Epithelial cell of esophagus (primary cell): Measurements from ENCODE around the gene EPYC.

Experiments
- DNase-seq: peaks from one replicate; pipeline ENCODE4 v3.0.0; 2010; ENCODE audit warnings: low read depth
- H3K4me3 ChIP-seq: 2 replicates; pipeline ENCODE4 v1.5.1; 2011; ENCODE audit warnings: mild to moderate bottlenecking, low read length, control low read depth
- TF ChIP-seq, protein P1 (sequence below): IDR thresholded peaks from 2 replicates; pipeline ENCODE4 v1.5.1; 2011; ENCODE audit warnings: low read depth, mild to moderate bottlenecking, low read length, control low read depth, inconsistent platforms; ENCODE audit not compliant: insufficient read depth; ENCODE audit errors: missing control alignments

The EPYC gene

DNA sequence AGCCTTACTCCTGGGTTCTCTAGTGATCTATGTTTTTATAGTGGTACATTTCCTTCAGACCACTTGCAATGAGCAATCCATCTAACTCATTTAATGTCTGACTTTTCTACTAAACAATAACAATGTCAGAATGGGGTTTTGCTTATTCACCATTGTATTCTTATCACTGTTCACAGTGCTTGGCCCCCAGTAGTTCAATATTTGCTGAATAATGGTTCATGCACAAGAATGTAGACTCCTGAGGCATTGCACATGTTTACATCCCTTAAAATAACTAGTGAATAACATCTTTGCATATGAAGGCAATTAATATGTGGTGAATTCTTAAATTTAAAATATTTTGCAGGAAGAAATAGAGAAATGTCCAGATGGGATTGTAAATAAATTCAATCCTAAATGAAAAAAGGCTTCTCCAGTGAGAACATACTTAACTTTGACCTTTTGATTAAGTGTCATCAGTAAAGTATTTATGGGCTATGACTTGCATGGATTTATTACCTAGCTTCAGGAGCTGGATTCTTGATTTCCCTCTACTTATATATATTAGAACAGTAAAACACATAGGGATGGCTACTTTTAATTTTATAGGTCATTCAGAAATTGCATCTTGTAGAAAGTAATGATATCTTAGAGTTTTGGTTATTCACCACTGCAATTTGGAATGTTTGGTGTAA is 53.2 kb downstream of the EPYC start:
- no peak for DNase-seq
- TF ChIP-seq, protein P1, sequence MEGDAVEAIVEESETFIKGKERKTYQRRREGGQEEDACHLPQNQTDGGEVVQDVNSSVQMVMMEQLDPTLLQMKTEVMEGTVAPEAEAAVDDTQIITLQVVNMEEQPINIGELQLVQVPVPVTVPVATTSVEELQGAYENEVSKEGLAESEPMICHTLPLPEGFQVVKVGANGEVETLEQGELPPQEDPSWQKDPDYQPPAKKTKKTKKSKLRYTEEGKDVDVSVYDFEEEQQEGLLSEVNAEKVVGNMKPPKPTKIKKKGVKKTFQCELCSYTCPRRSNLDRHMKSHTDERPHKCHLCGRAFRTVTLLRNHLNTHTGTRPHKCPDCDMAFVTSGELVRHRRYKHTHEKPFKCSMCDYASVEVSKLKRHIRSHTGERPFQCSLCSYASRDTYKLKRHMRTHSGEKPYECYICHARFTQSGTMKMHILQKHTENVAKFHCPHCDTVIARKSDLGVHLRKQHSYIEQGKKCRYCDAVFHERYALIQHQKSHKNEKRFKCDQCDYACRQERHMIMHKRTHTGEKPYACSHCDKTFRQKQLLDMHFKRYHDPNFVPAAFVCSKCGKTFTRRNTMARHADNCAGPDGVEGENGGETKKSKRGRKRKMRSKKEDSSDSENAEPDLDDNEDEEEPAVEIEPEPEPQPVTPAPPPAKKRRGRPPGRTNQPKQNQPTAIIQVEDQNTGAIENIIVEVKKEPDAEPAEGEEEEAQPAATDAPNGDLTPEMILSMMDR = no peak
- no peak overlapping the region for H3K4me3 ChIP-seq

DNA sequence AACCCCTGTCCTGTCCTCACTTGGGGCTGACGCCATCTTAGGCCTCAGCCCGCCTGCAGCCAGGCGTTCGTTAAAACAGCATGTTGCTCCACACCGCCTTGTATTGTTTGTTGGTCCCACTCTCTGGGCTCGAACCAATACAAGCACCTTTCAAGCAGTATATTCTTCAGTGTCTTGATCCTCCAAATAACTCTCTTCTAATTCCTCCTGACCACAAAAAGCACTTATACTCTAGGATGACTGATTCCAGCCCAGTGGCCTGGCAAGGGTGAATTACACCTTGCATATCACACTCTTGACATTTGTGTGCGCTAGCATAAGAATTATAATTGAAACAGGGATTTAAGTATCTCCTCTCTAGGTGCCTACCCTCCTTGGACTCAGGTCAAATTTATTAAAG is 56.9 kb downstream of the EPYC start:
- TF ChIP-seq, protein P1 = no peak
- DNase-seq = no peak
- no peak overlapping the region for H3K4me3 ChIP-seq

DNA sequence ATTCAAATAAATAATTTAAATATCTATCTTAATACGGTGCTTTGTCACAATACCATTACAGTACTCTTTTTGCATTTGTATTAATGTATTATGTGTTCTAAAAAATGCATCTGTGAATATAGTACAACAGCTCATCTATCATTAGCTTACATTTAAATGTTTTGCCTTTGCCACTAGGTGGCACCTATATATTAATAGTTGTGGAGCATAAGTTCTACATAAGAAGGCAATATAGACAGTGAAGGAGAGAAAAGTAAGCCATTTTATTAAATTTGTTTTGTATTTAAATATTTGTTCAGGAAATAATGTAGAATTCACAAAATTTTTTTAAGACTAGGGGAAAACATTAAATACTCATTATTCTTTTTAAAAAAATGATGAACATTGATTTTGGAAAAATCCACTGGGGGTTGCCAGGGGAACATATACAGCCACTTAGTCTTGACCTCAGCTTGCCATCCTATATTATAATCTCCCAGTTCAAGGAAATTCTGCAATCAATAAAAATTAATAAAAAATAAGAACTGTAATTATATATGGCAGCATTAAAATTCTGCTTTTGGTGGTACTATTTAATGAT is 59.6 kb downstream of the EPYC start:
- H3K4me3 ChIP-seq = no peak overlapping the region
- DNase-seq = peak; percentile 50
- TF ChIP-seq, protein P1 = peak; percentile 37

DNA sequence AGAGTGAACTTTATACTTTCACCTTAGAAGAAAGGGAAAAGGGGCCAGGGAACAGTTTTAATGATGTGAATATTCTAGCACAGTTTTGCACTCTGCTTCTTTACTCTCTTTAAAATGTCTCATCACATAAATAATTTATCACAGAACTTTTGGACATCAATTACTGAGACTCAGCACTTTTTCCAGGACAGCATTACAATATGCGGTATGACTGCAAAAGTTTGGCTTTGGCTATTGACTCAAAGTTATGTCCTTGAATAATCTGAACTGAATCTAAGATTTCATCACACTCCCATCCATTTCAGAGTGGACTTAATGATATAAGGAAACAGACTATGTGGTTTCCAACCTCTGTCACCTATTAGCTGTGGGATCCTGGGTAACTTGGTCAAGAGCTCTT is 61.5 kb downstream of the EPYC start:
- DNase-seq = no peak
- TF ChIP-seq, protein P1 = no peak

DNA sequence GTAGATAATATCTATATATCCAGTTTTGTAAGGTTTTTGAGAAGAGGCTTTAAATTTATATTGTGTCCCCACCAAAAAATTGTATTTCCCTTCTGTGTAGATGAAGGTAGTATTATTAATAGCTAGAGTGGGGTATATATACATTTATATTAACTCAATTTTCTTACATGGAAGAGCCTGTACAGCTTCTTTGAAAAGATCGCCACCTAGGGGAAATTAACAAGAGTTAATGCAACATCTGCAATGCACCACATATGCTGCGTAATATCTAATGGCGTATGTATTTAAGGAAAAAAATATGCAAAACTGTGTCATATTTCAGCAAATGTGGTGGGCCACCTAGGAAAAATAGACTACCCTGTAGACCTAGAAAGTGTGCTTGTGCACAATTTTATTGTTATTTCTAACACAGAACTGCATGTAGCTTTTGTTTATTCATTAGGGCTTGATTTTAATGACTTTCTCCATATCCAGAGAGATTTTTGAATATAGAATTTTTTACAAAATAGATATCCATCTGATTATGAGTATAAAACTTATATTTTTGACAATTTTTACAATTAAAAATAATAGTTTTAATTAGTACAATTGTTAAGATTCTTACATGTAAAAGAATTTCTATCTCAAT is 63.8 kb downstream of the EPYC start:
- no peak overlapping the region for H3K4me3 ChIP-seq
- peak; percentile 72 for DNase-seq

More for the DNA sequence above, 61.5 kb downstream of the EPYC start:
- no peak overlapping the region for H3K4me3 ChIP-seq

DNA sequence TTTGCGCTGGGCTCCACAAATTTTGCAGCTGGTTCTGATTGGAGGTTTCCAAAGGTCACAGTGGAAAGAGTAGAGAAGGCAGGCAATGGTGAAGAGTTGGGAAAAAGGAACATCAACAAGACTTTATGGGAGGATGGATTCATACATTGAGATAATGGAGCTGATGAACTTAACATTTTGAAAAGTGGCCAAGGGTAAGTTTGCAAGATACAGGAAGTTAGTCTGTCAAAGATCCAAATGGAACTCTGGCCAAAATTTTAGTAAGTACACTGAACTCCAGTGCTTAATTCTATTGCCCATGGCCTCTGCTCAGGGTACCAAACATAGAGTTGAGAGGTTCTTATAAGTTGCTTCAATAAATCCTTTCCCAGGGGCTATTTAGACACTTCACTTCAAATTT is 65.4 kb downstream of the EPYC start:
- no peak for DNase-seq
- no peak overlapping the region for H3K4me3 ChIP-seq
- TF ChIP-seq, protein P1 = no peak

More for the DNA sequence above, 63.8 kb downstream of the EPYC start:
- TF ChIP-seq, protein P1 = peak; percentile 76
